ENCODE results near the gene AKR1B1.

DNA sequence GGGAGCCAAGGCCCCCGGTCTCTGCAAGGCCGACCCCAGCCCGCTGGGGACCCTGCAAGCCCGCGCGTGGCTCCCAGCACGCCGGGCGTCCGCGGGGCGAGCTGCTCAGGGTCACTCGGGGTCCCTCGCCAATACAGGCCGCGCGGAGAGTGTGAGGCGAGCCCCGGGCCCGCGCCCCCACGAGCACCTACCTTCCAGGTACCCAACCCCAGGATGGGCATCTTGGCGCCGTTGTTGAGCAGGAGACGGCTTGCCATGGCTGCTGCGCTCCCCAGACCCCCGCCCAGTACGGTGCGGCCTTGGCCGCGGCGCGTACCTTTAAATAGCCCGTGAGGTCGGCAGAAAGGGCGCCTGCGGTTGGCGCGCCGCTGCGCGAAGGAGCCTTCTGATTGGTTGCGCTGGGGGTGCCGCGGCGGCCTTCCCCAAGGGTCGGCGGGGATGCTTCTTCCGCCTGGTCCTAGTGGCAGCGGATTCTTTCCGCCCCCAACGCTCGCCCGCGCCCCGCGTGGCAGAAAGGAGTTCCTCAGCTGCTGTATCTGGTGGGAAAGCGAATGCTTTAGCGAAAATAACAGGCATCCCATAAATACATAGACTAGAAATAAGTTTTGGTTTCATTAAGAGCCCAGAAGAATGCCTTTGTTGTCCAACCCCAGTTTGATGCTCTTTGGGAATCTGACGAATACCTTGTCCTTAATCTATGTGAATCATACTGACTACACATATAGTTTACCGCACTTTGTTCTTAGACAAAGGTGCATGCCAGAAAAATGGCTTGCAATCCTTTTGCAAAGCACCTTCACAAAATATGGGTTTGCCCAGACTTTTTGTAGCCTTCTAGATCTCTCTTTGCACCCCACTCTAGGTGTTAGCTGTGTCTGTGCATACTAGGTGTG lies at the start of gene AKR1B1:
- TF ChIP-seq, protein P1, sequence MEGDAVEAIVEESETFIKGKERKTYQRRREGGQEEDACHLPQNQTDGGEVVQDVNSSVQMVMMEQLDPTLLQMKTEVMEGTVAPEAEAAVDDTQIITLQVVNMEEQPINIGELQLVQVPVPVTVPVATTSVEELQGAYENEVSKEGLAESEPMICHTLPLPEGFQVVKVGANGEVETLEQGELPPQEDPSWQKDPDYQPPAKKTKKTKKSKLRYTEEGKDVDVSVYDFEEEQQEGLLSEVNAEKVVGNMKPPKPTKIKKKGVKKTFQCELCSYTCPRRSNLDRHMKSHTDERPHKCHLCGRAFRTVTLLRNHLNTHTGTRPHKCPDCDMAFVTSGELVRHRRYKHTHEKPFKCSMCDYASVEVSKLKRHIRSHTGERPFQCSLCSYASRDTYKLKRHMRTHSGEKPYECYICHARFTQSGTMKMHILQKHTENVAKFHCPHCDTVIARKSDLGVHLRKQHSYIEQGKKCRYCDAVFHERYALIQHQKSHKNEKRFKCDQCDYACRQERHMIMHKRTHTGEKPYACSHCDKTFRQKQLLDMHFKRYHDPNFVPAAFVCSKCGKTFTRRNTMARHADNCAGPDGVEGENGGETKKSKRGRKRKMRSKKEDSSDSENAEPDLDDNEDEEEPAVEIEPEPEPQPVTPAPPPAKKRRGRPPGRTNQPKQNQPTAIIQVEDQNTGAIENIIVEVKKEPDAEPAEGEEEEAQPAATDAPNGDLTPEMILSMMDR (IDR thresholded peaks at IDR 0.05; ENCODE audit: low read length), result peak; percentile 86
- no peak for TF ChIP-seq EZH2 (IDR thresholded peaks at IDR 0.05; ENCODE audit: borderline replicate concordance, low read length)
